IPS DF 6.9 (cell line): ENCODE measurements around the gene MAF.

ENCODE experiments used
- DNase-seq: peaks from one replicate; pipeline ENCODE4 v3.0.0-alpha.2; 2013; ENCODE audit warnings: low read depth, low spot score
- H3K27ac ChIP-seq: one replicate; pipeline ENCODE4 v1.5.1; 2013; ENCODE audit warnings: low read length, control low read depth
- H3K27me3 ChIP-seq: 2 replicates; pipeline ENCODE4 v1.6.1; 2013; ENCODE audit warnings: mild to moderate bottlenecking, low read length; ENCODE audit not compliant: control insufficient read depth, insufficient read depth
- H3K36me3 ChIP-seq: 2 replicates; pipeline ENCODE4 v1.6.1; 2013; ENCODE audit warnings: low read length; ENCODE audit not compliant: control insufficient read depth, insufficient read depth
- H3K4me1 ChIP-seq: 2 replicates; pipeline ENCODE4 v1.6.1; 2013; ENCODE audit warnings: low read length; ENCODE audit not compliant: control insufficient read depth, insufficient read depth
- H3K4me3 ChIP-seq: 2 replicates; pipeline ENCODE4 v1.5.1; 2013; ENCODE audit warnings: mild to moderate bottlenecking, low read length
- H3K9me3 ChIP-seq: 2 replicates; pipeline ENCODE4 v1.6.1; 2013; ENCODE audit warnings: low read length, inconsistent platforms; ENCODE audit not compliant: control insufficient read depth, insufficient read depth
- WGBS: extraction: QIAGEN DNeasy Blood & Tissue Kit; methylation state at CpG from one replicate; pipeline ENCODE4 v1.1.7; 2013; ENCODE audit warnings: mixed read lengths, missing lambda C conversion rate; ENCODE audit not compliant: insufficient read length, insufficient coverage; 5-methylcytosine and 5-hydroxymethylcytosine counted together

MAF gene

DNA sequence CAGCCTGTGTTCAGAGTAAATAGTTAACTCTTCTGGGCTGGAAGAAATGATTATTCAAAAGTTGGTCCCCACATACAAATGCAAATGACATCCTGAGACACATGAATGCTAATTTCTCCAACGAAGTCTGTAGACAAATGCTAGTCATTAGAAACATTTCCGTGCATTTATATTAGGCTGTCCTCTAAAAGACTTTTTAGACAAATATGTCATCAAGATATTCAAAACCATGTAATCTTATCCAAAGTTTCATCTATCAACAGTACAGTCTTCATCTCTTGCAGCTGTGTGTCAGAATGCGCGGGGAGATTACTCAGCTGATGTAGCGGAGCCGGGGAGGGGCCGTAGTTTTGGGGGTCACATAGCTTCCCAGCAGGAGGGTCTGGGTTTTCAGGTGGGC, 33.8 kb upstream of the MAF start:
- no peak for DNase-seq
- no CpG with 5 or more reads among the region's 7 CpGs for WGBS
- Histone ChIP-seq H3K36me3 (no peaks in the 10 kb centered on the region), H3K4me3 (no peak overlapping the region), H3K27me3 (no peaks in the 10 kb centered on the region), H3K27ac (no peak overlapping the region), H3K9me3 (no peaks in the 10 kb centered on the region), H3K4me1 (no peaks in the 10 kb centered on the region)

DNA sequence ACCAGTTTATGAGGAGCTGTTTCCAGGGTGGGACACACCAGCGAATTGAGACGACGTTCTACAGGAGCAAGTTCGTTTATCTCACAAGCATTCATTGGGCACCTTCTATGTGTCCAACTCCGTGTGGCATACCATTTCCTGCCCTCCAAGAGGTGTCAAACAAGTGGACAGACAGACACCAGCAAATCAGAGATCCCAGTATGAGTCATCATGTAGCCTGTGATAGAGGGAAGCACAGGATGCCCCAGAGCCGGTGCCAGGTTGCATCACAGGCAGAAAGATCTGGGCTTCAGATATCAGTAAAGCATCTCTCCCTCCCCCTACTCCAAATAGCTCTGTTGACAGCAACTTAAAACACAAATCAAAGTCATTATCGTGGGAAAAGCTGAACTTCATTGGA, 31.8 kb upstream of the MAF start:
- Histone ChIP-seq H3K9me3 (no peaks in the 10 kb centered on the region), H3K4me1 (no peaks in the 10 kb centered on the region), H3K36me3 (no peaks in the 10 kb centered on the region), H3K4me3 (no peak overlapping the region), H3K27ac (no peak overlapping the region), H3K27me3 (no peaks in the 10 kb centered on the region)
- WGBS = no CpG with 5 or more reads among the region's 7 CpGs
- no peak for DNase-seq

- Histone ChIP-seq H3K27me3 (no peaks in the 10 kb centered on the region), H3K36me3 (no peaks in the 10 kb centered on the region), H3K4me3 (no peak overlapping the region), H3K4me1 (no peaks in the 10 kb centered on the region), H3K27ac (no peak overlapping the region), H3K9me3 (no peaks in the 10 kb centered on the region)
- 100% methylated on average over 2 of the region's 6 CpGs for WGBS
- no peak for DNase-seq
Observed at GRCh38 chr16:79628988-79629387, 28.5 kb upstream of the MAF start.

GRCh38 chr16:79628501-79628975, 28.0 kb upstream of the MAF start:
- no peak for DNase-seq
- Histone ChIP-seq H3K27me3 (no peaks in the 10 kb centered on the region), H3K9me3 (no peaks in the 10 kb centered on the region), H3K27ac (no peak overlapping the region), H3K36me3 (no peaks in the 10 kb centered on the region), H3K4me1 (no peaks in the 10 kb centered on the region), H3K4me3 (no peak overlapping the region)
- WGBS = no CpG with 5 or more reads among the region's 5 CpGs

- no peaks in the 10 kb centered on the region for H3K4me1 ChIP-seq
- H3K9me3 ChIP-seq = no peaks in the 10 kb centered on the region
- H3K27ac ChIP-seq = no peak overlapping the region
- no peak for DNase-seq
- H3K4me3 ChIP-seq = no peak overlapping the region
- WGBS = no CpG with 5 or more reads among the region's 2 CpGs
- H3K36me3 ChIP-seq = no peaks in the 10 kb centered on the region
- H3K27me3 ChIP-seq = no peaks in the 10 kb centered on the region
Observed at GRCh38 chr16:79627092-79627491, 26.6 kb upstream of the MAF start.

GRCh38 chr16:79625738-79626137, 25.2 kb upstream of the MAF start:
- no CpG with 5 or more reads among the region's 1 CpG for WGBS
- DNase-seq = no peak
- Histone ChIP-seq H3K27me3 (no peaks in the 10 kb centered on the region), H3K4me1 (no peaks in the 10 kb centered on the region), H3K27ac (no peak overlapping the region), H3K4me3 (no peak overlapping the region), H3K36me3 (no peaks in the 10 kb centered on the region), H3K9me3 (no peaks in the 10 kb centered on the region)

DNA sequence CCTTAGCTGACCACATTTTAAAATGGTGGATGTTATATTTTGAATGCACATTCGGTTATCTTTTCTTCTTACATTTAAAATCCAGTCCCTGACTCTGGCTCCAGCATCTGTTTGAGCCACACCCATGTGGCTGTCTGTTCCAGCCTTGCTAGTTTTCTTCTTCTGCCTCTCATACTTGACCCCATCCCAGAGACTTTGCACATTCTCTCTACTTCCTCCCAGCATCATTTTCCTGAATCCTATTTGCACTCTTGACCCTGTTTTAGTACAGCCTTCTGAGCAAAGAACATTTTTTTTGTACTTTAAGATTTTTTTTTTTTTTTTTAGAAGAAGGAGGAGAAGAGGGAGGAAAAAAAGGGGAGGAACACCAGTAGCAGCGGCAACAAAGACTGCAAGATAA, 23.3 kb upstream of the MAF start:
- H3K36me3 ChIP-seq = no peaks in the 10 kb centered on the region
- WGBS = no CpG with 5 or more reads among the region's 2 CpGs
- no peak overlapping the region for H3K4me3 ChIP-seq
- H3K27ac ChIP-seq = no peak overlapping the region
- no peaks in the 10 kb centered on the region for H3K4me1 ChIP-seq
- no peak for DNase-seq
- H3K27me3 ChIP-seq = no peaks in the 10 kb centered on the region
- no peaks in the 10 kb centered on the region for H3K9me3 ChIP-seq

GRCh38 chr16:79623062-79623461, 22.5 kb upstream of the MAF start:
- H3K4me3 ChIP-seq = no peak overlapping the region
- H3K36me3 ChIP-seq = no peaks in the 10 kb centered on the region
- no CpG with 5 or more reads among the region's 9 CpGs for WGBS
- H3K27ac ChIP-seq = no peak overlapping the region
- no peaks in the 10 kb centered on the region for H3K27me3 ChIP-seq
- no peak for DNase-seq
- H3K9me3 ChIP-seq = no peaks in the 10 kb centered on the region
- H3K4me1 ChIP-seq = no peaks in the 10 kb centered on the region

DNA sequence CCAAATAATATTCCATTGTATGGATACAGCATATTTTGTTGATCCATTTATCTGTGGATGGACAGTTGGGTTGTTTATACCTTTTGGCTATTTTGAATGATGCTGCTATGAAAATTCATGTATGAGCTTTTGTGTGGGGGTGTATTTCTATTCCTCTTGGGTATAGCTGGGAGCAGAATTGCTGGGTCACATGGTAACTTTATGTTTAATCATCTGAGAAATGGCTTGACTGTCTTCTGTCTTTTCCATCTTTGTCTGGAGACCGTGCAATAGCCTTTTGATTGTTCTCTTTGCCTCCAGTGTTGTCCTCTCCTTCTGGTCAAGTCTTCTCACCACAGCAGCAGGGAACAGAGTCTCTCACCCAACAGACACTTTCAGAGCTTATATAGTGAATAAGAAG, 20.5 kb upstream of the MAF start:
- Histone ChIP-seq H3K27ac (no peak overlapping the region), H3K4me3 (no peak overlapping the region), H3K27me3 (no peaks in the 10 kb centered on the region), H3K4me1 (no peaks in the 10 kb centered on the region), H3K9me3 (no peaks in the 10 kb centered on the region), H3K36me3 (no peaks in the 10 kb centered on the region)
- WGBS = no CpG with 5 or more reads among the region's 1 CpG
- DNase-seq = no peak

- no CpG with 5 or more reads among the region's 7 CpGs for WGBS
- no peaks in the 10 kb centered on the region for H3K9me3 ChIP-seq
Observed at GRCh38 chr16:79618692-79619050, 18.1 kb upstream of the MAF start.

GRCh38 chr16:79618041-79618691, 17.6 kb upstream of the MAF start:
- H3K9me3 ChIP-seq = no peaks in the 10 kb centered on the region
- H3K4me3 ChIP-seq = no peak overlapping the region
- H3K27ac ChIP-seq = no peak overlapping the region
- DNase-seq = no peak
- no peaks in the 10 kb centered on the region for H3K36me3 ChIP-seq
- no peaks in the 10 kb centered on the region for H3K4me1 ChIP-seq
- H3K27me3 ChIP-seq = no peaks in the 10 kb centered on the region
- no CpG with 5 or more reads among the region's 5 CpGs for WGBS

More at GRCh38 chr16:79618692-79619050, 18.1 kb upstream of the MAF start:
- H3K27me3 ChIP-seq = no peaks in the 10 kb centered on the region
- no peak overlapping the region for H3K27ac ChIP-seq
- DNase-seq = no peak
- no peaks in the 10 kb centered on the region for H3K36me3 ChIP-seq
- H3K4me3 ChIP-seq = no peak overlapping the region; the same call in 1 of the 2 replicates
- no peaks in the 10 kb centered on the region for H3K4me1 ChIP-seq
